Activated CD8-positive, alpha-beta memory T cell treated with anti-CD3 and anti-CD28 coated beads, Interleukin-2, amount 10 ng/mL, durations not matched to agents 7 days and 5 days (primary cell): ENCODE results near the gene STK38. TPM values are rescaled to one million over a fixed set of nuclear protein-coding genes. Genes with fewer than 3 reads are reported as not detected.
"Not testable (repeated sequence)": the region's sequence is repeated elsewhere in the genome, so short reads cannot be mapped to it uniquely, and the experiment has no call there.

ENCODE experiments used
- ATAC-seq: fragments of 150-1000 bp; cut with Tn5 transposase; one replicate; pipeline ENCODE4 v1.10.0; 2021; ENCODE audit warnings: moderate library complexity
- CTCF ChIA-PET: fragments of 350-600 bp; sonication (Branson Sonifier 250); formaldehyde crosslinking; loops from one replicate; lab custom pipeline; 2021; ENCODE audit warnings: antibody characterized with exemption; lab: Charles Lee
- DNase-seq: peaks from one replicate; pipeline ENCODE4 v3.0.0-alpha.2; 2020
- H3K27ac Mint-ChIP-seq: one replicate; pipeline ENCODE4 v1.8.0; 2021; ENCODE audit warnings: mild to moderate bottlenecking, mixed read lengths
- H3K27me3 Mint-ChIP-seq: one replicate; pipeline ENCODE4 v1.8.0; 2021; ENCODE audit warnings: mixed read lengths
- H3K36me3 Mint-ChIP-seq: one replicate; pipeline ENCODE4 v1.8.0; 2021; ENCODE audit warnings: mild to moderate bottlenecking, mixed read lengths
- H3K4me1 Mint-ChIP-seq: one replicate; pipeline ENCODE4 v1.8.0; 2021; ENCODE audit warnings: mixed read lengths
- H3K4me3 Mint-ChIP-seq: one replicate; pipeline ENCODE4 v1.8.0; 2021; ENCODE audit warnings: mild to moderate bottlenecking, moderate library complexity, mixed read lengths
- H3K9me3 Mint-ChIP-seq: one replicate; pipeline ENCODE4 v1.8.0; 2022; ENCODE audit warnings: low read depth, mixed read lengths
- total RNA-seq, 2 experiments: library from RNA; stranded (reverse); gene quantifications; one replicate each; pipeline ENCODE4 v1.2.3, GENCODE V29; 2021

STK38 gene
- total RNA-seq, 2 experiments from 2014 or later = 47.7 to 54.7 TPM

DNA sequence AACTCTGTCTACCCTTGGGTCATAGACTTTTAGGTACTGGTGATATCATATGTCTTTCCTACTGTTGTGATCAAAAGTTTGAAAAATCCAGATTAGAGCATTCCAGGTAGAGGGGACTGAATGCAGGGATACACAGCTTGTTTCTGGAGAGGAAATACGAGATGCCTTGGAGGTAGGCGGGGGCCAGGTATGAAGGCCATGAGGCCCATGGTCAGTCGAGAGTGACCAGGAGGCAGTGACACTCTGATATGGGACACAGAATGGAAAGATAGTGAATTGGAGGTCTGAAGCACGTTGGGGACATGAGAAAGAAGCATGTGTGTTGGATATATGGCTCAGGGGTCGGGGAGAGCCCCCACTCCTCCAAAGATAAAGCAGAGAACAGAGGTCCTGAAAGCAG, 30.8 kb upstream of the STK38 start:
- Mint-ChIP-seq H3K27ac (no peak overlapping the region), H3K27me3 (no peaks in the 10 kb centered on the region), H3K9me3 (no peaks in the 10 kb centered on the region), H3K4me3 (no peak overlapping the region), H3K4me1 (peaks cover 6% of the 10 kb centered on the region), H3K36me3 (no peaks in the 10 kb centered on the region)
- CTCF ChIA-PET = interaction anchor here (2.2 kb wide), 1 partner anchor 32 kb away, joined by 6 read pairs; no protein-coding TSS in a partner anchor
- DNase-seq (no peak), ATAC-seq (no peak)

DNA sequence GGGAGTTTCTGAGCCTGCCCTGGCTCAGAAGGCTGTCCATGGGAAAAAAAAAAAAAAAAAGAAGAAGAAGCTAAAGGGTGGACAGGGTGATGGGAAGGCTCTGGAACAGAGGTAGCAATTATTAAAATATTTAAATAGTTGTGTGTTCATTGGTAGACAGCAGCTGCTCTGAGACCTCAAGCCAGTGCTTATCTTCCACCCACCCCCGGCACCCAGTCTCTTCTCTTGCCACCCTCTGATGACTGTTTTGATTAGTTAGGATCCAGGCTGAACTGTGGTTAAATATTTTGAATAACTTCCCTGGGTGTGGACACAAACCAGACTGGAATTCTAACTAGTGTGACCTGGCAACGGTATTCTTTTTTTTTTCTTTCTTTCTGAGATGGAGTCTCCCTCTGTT, 30.0 kb upstream of the STK38 start:
- ATAC-seq = no peak
- no peak for DNase-seq
- no peak overlapping the region for H3K27ac Mint-ChIP-seq
- CTCF ChIA-PET = interaction anchor here (0.8 to 1.4 kb wide), 2 partner anchors 29 to 38 kb away, joined by 3 to 4 read pairs; no protein-coding TSS in a partner anchor
- no peak overlapping the region for H3K4me3 Mint-ChIP-seq
- H3K36me3 Mint-ChIP-seq = no peaks in the 10 kb centered on the region
- H3K9me3 Mint-ChIP-seq = no peaks in the 10 kb centered on the region
- no peaks in the 10 kb centered on the region for H3K27me3 Mint-ChIP-seq
- peaks cover 6% of the 10 kb centered on the region for H3K4me1 Mint-ChIP-seq

DNA sequence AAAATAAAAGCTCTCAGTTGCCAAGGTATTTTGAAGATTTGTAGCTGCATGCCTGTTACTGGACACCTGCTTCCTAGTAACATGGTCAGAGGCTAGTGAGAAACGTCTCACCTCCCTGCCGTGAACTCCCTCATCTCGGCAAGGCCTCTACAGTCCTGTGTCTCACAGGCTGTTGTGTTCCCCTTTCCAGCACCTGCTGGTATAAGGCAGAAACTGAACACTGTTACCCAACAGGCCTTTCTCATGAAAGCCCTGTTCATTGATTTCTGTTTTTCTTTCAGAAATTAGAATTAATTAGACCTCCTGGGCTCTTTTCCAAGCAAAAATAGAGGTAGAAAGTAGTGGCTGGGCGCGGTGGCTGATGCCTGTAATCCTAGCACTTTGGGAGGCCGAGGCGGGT, 29.3 kb upstream of the STK38 start:
- Mint-ChIP-seq H3K27me3 (no peaks in the 10 kb centered on the region), H3K4me1 (peaks cover 6% of the 10 kb centered on the region), H3K36me3 (no peaks in the 10 kb centered on the region), H3K9me3 (no peaks in the 10 kb centered on the region), H3K27ac (no peak overlapping the region), H3K4me3 (no peak overlapping the region)
- CTCF ChIA-PET = interaction anchor here (0.8 to 1.9 kb wide), 3 partner anchors 28 to 55 kb away, joined by 3 to 5 read pairs (median 4); no protein-coding TSS in a partner anchor
- DNase-seq (no peak), ATAC-seq (no peak)

DNA sequence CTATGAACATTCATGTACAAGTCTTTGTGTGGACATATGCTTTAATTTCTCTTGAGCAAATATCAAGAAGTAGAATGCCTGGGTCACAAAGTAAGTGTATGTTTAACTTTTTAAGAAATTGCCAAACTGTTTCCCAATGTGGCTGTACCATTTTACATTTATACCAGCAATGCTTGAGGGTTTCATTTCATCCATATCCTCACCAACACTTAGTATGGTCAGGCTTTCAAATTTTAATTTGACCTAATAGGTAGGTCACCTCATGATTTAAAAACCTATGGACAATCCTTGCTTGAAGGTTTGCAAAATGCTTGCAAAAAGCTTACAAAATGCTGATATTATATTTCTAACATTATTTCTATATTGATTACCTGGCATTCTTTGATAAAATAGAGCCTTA, 27.4 kb upstream of the STK38 start:
- Mint-ChIP-seq H3K4me1 (peaks cover 8% of the 10 kb centered on the region), H3K27me3 (no peaks in the 10 kb centered on the region), H3K27ac (no peak overlapping the region), H3K9me3 (no peaks in the 10 kb centered on the region), H3K4me3 (no peak overlapping the region), H3K36me3 (no peaks in the 10 kb centered on the region)
- ATAC-seq (no peak), DNase-seq (no peak)
- CTCF ChIA-PET = interaction anchor here (0.7 to 1.4 kb wide), 3 partner anchors 26 to 152 kb away, joined by 3 read pairs; no protein-coding TSS in a partner anchor

DNA sequence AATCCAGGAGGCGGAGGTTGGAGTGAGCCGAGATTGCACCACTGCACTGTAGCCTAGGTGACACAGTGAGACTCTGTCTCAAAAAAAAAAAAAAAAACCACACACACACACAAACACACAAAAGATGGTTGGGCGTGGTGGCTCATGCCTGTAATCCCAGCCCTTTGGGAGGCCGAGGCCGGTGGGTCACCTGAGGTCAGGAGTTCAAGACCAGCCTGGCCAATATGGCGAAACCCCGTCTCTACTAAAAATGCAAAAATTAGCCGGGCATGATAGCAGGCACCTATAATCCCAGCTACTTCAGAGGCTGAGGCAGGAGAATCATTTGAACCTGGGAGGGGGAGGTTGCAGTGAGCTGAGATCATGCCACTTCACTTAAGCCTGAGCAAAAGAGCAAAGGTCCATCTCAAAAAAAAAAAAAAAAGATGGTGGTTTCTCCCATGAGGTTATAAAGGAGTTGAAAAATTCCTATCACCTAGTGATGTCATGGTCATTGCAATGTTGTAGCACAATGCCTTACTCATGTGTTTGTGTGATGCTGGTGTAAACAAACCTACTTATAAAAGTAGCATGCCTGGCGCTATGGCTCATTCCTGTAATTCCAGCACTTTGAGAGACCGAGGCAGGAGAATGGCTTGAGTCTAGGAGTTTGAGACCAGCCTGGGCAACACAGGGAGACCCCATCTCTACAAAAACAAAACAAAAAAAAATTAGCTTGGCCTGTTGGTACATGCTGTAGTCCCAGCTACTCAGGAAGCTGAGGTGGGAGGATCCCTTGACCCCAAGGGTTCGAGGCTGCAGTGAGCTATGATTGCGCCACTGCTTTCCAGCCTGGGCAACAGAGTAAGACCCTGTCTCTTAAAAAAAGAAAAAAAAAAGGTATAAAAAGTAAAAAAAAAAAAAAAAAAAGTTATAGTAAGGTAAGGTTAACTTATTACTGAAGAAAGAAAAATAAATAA, 25.4 kb upstream of the STK38 start:
- H3K4me1 Mint-ChIP-seq, H3K27me3 Mint-ChIP-seq, ATAC-seq, H3K4me3 Mint-ChIP-seq, H3K27ac Mint-ChIP-seq, H3K9me3 Mint-ChIP-seq, H3K36me3 Mint-ChIP-seq, DNase-seq: not testable (repeated sequence)
- CTCF ChIA-PET = interaction anchor here (0.7 kb wide), 1 partner anchor 1314 kb away, joined by 3 read pairs; no protein-coding TSS in a partner anchor

DNA sequence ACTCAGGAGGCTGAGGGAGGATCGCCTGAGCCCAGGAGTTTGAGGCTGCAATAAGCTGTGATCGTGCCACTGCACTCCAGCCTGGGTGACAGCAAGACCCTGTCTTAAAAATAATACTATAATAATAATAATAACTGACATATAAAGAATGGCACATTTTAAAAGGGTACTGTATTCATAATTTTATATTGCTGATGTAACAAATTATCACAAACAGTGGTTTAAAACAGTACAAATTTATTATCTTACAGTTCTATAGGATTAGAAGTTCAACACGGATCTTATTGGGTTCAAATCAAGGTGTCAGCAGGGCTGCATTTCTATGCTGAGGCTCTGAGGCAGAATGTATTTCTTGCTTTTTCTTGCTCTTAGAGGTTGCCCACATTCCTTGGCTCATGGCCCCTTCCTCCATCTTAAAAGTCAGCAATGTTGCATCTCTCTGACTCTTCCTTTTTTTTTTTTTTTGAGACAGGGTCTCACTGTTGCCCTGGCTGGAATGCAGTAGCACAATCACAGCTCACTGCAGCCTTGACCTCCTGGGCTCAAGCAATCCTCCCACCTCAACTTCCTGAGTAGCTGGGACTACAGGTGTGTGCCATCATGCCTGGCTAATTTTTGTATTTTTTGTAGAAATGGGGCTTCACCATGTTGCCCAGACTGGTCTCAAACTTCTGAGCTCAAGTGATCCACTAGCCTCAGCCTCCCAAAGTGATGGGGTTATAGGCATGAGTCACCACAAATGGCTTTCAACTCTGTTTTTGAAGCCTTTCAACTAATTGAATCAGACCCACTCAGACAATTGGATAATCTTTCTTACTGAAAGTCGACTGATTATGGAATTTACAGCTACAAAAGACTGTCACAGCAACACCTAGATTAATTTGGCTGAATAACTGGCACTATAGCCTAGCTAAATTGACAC, 24.1 kb upstream of the STK38 start:
- Mint-ChIP-seq H3K27ac (no peak overlapping the region), H3K4me3 (no peak overlapping the region), H3K27me3 (no peaks in the 10 kb centered on the region), H3K4me1 (peaks cover 6% of the 10 kb centered on the region), H3K9me3 (no peaks in the 10 kb centered on the region), H3K36me3 (no peaks in the 10 kb centered on the region)
- CTCF ChIA-PET = no interaction called here
- DNase-seq = no peak
- ATAC-seq = no peak

DNA sequence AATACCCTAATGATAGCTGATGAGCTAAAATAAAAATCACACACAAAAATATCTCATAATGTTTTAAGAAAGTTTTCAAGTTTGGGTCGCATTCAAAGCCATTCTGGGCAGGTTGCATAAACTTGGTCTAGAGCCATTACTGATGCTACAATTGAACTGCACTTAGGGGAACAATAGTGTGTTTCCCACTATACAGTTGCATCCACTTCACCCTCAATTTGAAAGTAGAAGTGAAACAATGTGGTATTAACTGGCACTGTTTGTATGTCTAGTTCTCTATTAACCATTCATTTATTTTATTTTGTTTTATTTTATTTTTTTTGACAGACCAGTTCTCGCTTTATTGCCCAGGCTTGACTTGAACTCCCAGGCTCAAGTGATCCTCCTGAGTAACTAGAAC, 23.0 kb upstream of the STK38 start:
- Mint-ChIP-seq H3K36me3 (no peaks in the 10 kb centered on the region), H3K27me3 (no peaks in the 10 kb centered on the region), H3K27ac (no peak overlapping the region), H3K4me3 (no peak overlapping the region), H3K9me3 (no peaks in the 10 kb centered on the region), H3K4me1 (peaks cover 6% of the 10 kb centered on the region)
- ATAC-seq = peak; percentile 57
- CTCF ChIA-PET = no interaction called here
- no peak for DNase-seq

DNA sequence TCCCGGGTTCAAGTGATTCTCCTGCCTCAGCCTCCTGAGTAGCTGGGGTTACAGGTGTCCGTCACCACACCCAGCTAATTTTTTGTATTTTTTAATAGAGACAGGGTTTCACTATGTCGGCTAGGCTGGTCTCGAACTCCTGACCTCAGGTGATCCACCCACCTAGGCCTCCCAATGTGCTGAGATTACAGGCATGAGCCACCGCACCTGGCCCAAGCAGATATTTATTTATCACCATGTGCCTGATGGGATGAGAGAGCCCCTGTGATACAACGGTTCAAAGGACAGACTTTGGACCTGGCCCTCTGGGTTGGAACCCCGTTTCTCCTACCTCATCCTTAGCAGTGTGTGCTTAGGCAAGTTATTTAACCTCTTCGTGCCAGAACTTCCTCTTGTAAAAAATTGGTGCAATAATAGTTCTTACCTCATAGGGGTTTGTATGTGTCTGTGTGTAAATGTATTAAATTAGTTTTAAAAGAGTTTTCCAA, 19.2 kb upstream of the STK38 start:
- Mint-ChIP-seq H3K9me3 (no peaks in the 10 kb centered on the region), H3K4me1 (peaks cover 6% of the 10 kb centered on the region), H3K36me3 (no peaks in the 10 kb centered on the region), H3K4me3 (no peak overlapping the region), H3K27me3 (peaks cover 6% of the 10 kb centered on the region), H3K27ac (no peak overlapping the region)
- DNase-seq = no peak
- CTCF ChIA-PET = interaction anchor here (1.3 kb wide), 1 partner anchor 13 kb away, joined by 4 read pairs; no protein-coding TSS in a partner anchor
- no peak for ATAC-seq

DNA sequence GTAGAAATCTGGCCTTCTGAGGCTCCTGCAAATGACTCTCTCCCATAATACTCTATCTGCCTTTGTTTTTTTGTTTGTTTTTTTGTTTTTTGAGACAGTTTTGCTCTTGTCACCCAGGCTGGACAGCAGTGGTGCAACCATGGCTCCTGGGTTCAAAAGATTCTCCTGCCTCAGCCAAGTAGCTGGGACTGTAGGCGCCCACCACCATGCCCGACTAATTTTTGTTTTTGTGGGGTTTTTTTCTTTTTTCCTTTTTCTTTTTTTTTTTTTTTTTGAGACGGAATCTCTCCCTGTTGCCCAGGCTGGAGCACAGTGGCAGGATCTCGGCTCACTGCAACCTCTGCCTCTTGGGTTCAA, 16.6 kb upstream of the STK38 start:
- Mint-ChIP-seq H3K36me3 (no peaks in the 10 kb centered on the region), H3K4me3 (no peak overlapping the region), H3K9me3 (no peaks in the 10 kb centered on the region), H3K27me3 (peaks cover 13% of the 10 kb centered on the region), H3K4me1 (peaks cover 2% of the 10 kb centered on the region), H3K27ac (no peak overlapping the region)
- CTCF ChIA-PET = interaction anchor here (1.2 kb wide), 1 partner anchor 223 kb away, joined by 3 read pairs; no protein-coding TSS in a partner anchor
- DNase-seq (no peak), ATAC-seq (no peak)

DNA sequence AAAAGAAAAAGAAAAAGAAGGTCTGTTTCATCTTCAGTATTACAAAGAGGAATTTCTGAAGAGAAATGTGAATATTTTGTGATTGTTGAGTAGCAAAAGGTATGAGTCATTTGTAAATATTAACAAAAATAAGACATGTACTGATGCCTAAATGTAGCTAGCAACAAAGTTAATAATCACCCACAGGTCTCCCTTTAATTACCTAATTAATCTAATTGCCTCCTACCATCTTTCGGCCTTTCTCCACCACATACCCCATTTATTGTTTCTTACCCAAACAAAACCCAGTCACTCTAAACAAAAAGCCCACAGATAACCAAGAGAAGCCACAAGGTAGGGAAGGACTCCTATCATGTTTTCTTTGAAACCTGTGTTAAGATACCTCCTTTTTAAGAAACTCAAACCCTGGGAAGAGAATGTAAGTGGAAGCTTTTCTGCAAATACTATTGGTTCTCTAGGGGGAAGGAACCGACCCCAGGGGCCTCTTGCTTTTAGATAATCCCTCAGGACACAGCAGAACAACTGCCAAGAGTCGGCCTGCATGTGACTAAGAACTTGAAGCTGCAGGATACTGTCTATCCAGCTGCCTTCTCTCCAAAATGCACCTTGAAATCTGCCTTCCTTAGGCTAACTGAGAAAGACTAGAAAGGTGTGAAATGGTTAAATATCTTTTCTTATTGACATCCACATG, 16.1 kb upstream of the STK38 start:
- DNase-seq (no peak), ATAC-seq (no peak)
- Mint-ChIP-seq H3K9me3 (no peaks in the 10 kb centered on the region), H3K4me3 (no peak overlapping the region), H3K36me3 (no peaks in the 10 kb centered on the region), H3K4me1 (no peaks in the 10 kb centered on the region), H3K27me3 (peaks cover 13% of the 10 kb centered on the region), H3K27ac (no peak overlapping the region)
- CTCF ChIA-PET = no interaction called here

DNA sequence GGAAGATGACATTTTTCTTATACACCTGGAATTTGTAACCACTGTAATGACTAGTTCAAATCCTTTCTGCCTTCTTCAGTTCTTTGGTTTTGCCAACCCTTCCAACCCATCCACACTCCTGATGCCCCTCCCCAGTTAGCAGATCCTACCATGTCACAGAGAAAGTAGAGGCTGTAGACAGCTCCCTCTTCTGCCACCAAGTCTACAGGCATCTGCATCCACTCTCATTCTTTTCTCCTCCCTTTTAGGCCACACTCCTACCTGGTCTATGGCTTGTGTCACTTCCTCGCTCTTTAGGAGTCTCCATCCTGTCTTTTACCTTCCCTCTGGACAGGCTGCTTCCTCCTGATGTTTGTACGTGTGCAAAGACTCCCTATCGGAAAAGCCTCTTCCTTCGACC, 13.5 kb upstream of the STK38 start:
- ATAC-seq = no peak
- CTCF ChIA-PET = interaction anchor here (0.6 kb wide), 1 partner anchor 12 kb away, joined by 3 read pairs; no protein-coding TSS in a partner anchor

DNA sequence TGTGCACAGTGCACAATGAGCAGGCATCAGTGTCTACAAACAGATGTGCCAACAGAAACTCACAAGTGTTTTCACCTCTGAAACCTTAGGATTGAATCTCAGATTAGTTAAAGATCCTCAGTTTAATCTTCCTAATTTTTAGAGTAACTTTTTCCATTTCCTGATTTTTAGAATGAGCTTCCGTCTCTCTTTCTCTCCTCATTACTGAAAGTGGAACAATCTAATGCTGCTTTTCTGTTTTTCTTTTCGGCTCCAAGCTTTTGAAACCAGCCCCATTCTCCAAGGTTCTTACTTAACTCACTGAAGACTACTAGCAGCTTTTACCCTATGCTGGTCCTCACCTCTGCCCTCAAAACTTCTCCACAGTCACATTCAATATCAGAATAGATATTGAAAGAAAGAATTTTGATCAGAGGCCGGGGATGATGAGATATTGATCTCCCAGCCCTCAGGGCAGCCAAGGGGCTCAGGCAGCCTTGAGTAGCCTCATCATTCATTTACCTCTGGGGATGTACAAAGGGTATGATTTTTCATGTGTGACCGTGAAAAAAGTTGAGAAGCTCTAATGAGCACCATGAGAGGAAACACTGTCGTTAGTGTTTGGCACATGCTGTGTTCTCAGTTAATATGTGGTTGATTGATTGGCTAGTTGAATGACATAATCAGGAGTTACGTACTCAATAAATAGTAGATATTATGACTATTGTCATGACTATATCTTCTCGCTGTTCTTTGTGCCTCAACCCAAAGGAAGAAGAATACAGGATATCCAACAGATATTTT, 11.9 kb upstream of the STK38 start:
- Mint-ChIP-seq H3K27ac (no peak overlapping the region), H3K4me3 (no peak overlapping the region), H3K9me3 (no peaks in the 10 kb centered on the region), H3K27me3 (peaks cover 18% of the 10 kb centered on the region), H3K36me3 (peaks cover 1% of the 10 kb centered on the region), H3K4me1 (no peaks in the 10 kb centered on the region)
- ATAC-seq (no peak), DNase-seq (no peak)
- CTCF ChIA-PET = interaction anchor here (0.5 kb wide), 1 partner anchor 713 kb away, joined by 3 read pairs; no protein-coding TSS in a partner anchor

More for the DNA sequence above, 13.5 kb upstream of the STK38 start:
- Mint-ChIP-seq H3K4me3 (no peak overlapping the region), H3K9me3 (no peaks in the 10 kb centered on the region), H3K27ac (no peak overlapping the region), H3K4me1 (no peaks in the 10 kb centered on the region), H3K36me3 (peaks cover under 1% of the 10 kb centered on the region), H3K27me3 (peaks cover 18% of the 10 kb centered on the region)
- DNase-seq = no peak
